ENCODE data around the gene CLPTM1L.
"Not testable (repeated sequence)": the region's sequence is repeated elsewhere in the genome, so short reads cannot be mapped to it uniquely, and the experiment has no call there.

The CLPTM1L gene

GRCh38 chr5:1380910-1381309 is 36.0 kb upstream of the CLPTM1L start:
- DNase-seq = peak; percentile 15

- no peak for DNase-seq
Observed at GRCh38 chr5:1380011-1380817, 35.3 kb upstream of the CLPTM1L start.

- no peak for DNase-seq
Observed at GRCh38 chr5:1378866-1379659, 34.2 kb upstream of the CLPTM1L start.

GRCh38 chr5:1378096-1378495 is 33.2 kb upstream of the CLPTM1L start:
- DNase-seq = no peak

- no peak for DNase-seq
Observed at GRCh38 chr5:1376981-1377380, 32.1 kb upstream of the CLPTM1L start.

- no peak for DNase-seq
Observed at GRCh38 chr5:1375871-1376810, 31.2 kb upstream of the CLPTM1L start.

GRCh38 chr5:1374679-1375055 is 29.8 kb upstream of the CLPTM1L start:
- DNase-seq = no peak

- DNase-seq = no peak
Observed at GRCh38 chr5:1374030-1374678, 29.3 kb upstream of the CLPTM1L start.

GRCh38 chr5:1371972-1372342 is 27.1 kb upstream of the CLPTM1L start:
- not testable (repeated sequence) for DNase-seq

- no peak for DNase-seq
Observed at GRCh38 chr5:1371218-1371971, 26.5 kb upstream of the CLPTM1L start.

GRCh38 chr5:1370006-1370405 is 25.1 kb upstream of the CLPTM1L start:
- no peak for DNase-seq

- no peak for DNase-seq
Observed at GRCh38 chr5:1368756-1369155, 23.9 kb upstream of the CLPTM1L start.

GRCh38 chr5:1368236-1368635 is 23.3 kb upstream of the CLPTM1L start:
- no peak for DNase-seq

- DNase-seq = no peak
Observed at GRCh38 chr5:1367149-1367548, 22.2 kb upstream of the CLPTM1L start.

GRCh38 chr5:1366514-1366913 is 21.6 kb upstream of the CLPTM1L start:
- no peak for DNase-seq

- no peak for DNase-seq
Observed at GRCh38 chr5:1364211-1364610, 19.3 kb upstream of the CLPTM1L start.

- DNase-seq = no peak
Observed at GRCh38 chr5:1363581-1363980, 18.7 kb upstream of the CLPTM1L start.

- DNase-seq = no peak
Observed at GRCh38 chr5:1363160-1363559, 18.3 kb upstream of the CLPTM1L start.

GRCh38 chr5:1362242-1363015 is 17.5 kb upstream of the CLPTM1L start:
- DNase-seq = no peak

GRCh38 chr5:1360861-1361260 is 16.0 kb upstream of the CLPTM1L start:
- no peak for DNase-seq

GRCh38 chr5:1360367-1360766 is 15.5 kb upstream of the CLPTM1L start:
- not testable (repeated sequence) for DNase-seq

Data from DMS153 (cell line).